IPS-15b (cell line): ENCODE results near the gene TTLL10.

Experiments
- H3K27me3 ChIP-seq: one replicate; pipeline ENCODE4 v1.6.1; 2013; ENCODE audit warnings: low read length; ENCODE audit not compliant: control insufficient read depth, insufficient read depth
- H3K36me3 ChIP-seq: one replicate; pipeline ENCODE4 v1.6.1; 2013; ENCODE audit warnings: low read length; ENCODE audit not compliant: control insufficient read depth, insufficient read depth
- H3K4me1 ChIP-seq: one replicate; pipeline ENCODE4 v1.6.1; 2013; ENCODE audit warnings: mild to moderate bottlenecking, low read length; ENCODE audit not compliant: control insufficient read depth, insufficient read depth
- H3K4me3 ChIP-seq: one replicate; pipeline ENCODE4 v1.5.1; 2013; ENCODE audit warnings: low read depth, low read length
- H3K9ac ChIP-seq: one replicate; pipeline ENCODE4 v1.6.1; 2013; ENCODE audit warnings: low read depth, mild to moderate bottlenecking, low read length
- H3K9me3 ChIP-seq: one replicate; pipeline ENCODE4 v1.6.1; 2013; ENCODE audit warnings: mild to moderate bottlenecking, low read length; ENCODE audit not compliant: control insufficient read depth, insufficient read depth

The TTLL10 gene

GRCh38 chr1:1173793-1174415, at the start of gene TTLL10:
TSS of gene TTLL10 (plus strand) at chr1:1173880. CDS start at chr1:1179216, 5,336 bp downstream.
- no peak within 1 kb of the TSS for H3K4me3 ChIP-seq
- no peaks in the 10 kb centered on the region for H3K36me3 ChIP-seq
- H3K9ac ChIP-seq: no peak within 1 kb of the TSS
- H3K4me1 ChIP-seq: peaks cover 3% of the 10 kb centered on the region
- H3K9me3 ChIP-seq: no peaks in the 10 kb centered on the region
- no peaks in the 10 kb centered on the region for H3K27me3 ChIP-seq

GRCh38 chr1:1124508-1124785, 49.2 kb upstream of the TTLL10 start:
- H3K9me3 ChIP-seq: no peaks in the 10 kb centered on the region
- H3K4me3 ChIP-seq: no peak overlapping the region
- H3K27me3 ChIP-seq: no peaks in the 10 kb centered on the region
- H3K4me1 ChIP-seq: no peaks in the 10 kb centered on the region
- H3K36me3 ChIP-seq: no peaks in the 10 kb centered on the region
- H3K9ac ChIP-seq: no peak overlapping the region

DNA sequence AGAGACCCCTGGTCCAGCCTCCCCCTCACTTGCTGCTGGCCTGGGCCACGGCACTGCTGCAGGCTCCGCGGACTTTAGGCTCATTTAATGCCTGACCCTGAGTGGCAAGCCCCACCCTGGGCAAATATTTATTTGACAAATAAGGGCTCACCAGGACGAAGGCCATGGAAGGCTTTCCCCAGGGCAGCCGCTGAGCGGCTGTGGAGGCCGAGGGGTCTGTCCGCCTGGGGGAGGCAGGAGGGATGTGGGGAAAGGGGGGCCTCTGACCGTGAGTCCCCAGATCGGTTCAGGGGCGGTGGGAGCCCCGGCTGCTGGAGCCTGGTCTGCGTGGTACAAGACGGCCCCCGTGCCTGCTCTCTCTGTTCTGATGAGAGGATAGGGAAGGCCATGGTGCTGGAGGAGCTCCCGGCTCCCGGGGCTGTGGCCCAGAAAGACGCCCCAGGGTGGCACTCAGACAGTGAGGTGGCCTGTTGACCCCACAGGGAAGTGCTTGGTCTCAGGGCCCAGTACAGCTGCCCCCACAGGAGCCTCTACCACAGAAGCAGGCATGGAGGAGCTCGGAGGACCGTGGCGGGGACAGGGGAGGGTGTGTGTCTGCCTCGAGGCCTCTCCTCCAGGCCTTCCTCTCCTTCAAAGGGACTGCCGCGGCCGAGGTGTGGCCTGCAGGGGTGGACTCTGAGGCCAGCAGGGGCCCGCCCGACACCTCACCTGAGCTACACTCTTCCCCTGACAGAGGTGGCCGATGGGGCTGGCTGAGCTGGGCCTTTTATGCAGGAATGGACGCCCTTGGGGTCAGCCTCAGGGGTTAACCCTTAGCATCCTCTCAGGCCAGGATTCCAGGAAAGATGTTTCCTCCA, 48.7 kb upstream of the TTLL10 start:
- Histone ChIP-seq H3K4me3 (no peak overlapping the region), H3K9ac (no peak overlapping the region), H3K4me1 (no peaks in the 10 kb centered on the region), H3K27me3 (no peaks in the 10 kb centered on the region), H3K36me3 (no peaks in the 10 kb centered on the region), H3K9me3 (no peaks in the 10 kb centered on the region)

DNA sequence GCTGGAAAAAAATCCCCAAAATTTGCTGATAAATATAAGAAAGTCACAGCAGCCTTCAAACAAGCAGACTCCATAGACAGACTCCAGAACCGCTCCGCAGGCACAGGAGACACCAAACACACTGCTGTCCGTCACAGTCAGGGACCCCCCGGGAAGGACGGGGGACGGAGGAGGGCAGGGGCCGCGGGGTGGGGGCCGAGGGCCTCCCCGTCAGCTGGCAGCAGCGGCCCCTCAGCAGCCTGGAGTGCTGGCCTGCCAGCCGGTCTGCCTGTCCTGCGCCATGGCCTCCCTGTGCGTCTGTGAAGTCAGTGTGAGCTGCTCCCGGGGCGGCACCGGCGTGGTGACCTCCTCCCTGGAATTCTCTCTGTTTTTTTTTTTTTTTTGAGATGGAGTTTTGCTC, 47.7 kb upstream of the TTLL10 start:
- H3K4me1 ChIP-seq: no peaks in the 10 kb centered on the region
- H3K9me3 ChIP-seq: no peaks in the 10 kb centered on the region
- H3K9ac ChIP-seq: no peak overlapping the region
- no peaks in the 10 kb centered on the region for H3K27me3 ChIP-seq
- H3K36me3 ChIP-seq: no peaks in the 10 kb centered on the region
- no peak overlapping the region for H3K4me3 ChIP-seq

- Histone ChIP-seq H3K36me3 (no peaks in the 10 kb centered on the region), H3K9me3 (no peaks in the 10 kb centered on the region), H3K4me1 (no peaks in the 10 kb centered on the region), H3K4me3 (no peak overlapping the region), H3K9ac (no peak overlapping the region), H3K27me3 (no peaks in the 10 kb centered on the region)
These were observed 45.9 kb upstream of the TTLL10 start for GRCh38 chr1:1127551-1128451.

- H3K4me3 ChIP-seq: no peak overlapping the region
These were observed 45.1 kb upstream of the TTLL10 start for GRCh38 chr1:1128454-1129139.

GRCh38 chr1:1129381-1129821, 44.3 kb upstream of the TTLL10 start:
- H3K4me1 ChIP-seq: no peaks in the 10 kb centered on the region
- no peaks in the 10 kb centered on the region for H3K27me3 ChIP-seq
- no peak overlapping the region for H3K9ac ChIP-seq
- no peak overlapping the region for H3K4me3 ChIP-seq
- H3K36me3 ChIP-seq: no peaks in the 10 kb centered on the region
- H3K9me3 ChIP-seq: no peaks in the 10 kb centered on the region

More at GRCh38 chr1:1128454-1129139, 45.1 kb upstream of the TTLL10 start:
- H3K27me3 ChIP-seq: no peaks in the 10 kb centered on the region
- no peaks in the 10 kb centered on the region for H3K36me3 ChIP-seq
- H3K9me3 ChIP-seq: no peaks in the 10 kb centered on the region
- H3K4me1 ChIP-seq: no peaks in the 10 kb centered on the region
- H3K9ac ChIP-seq: no peak overlapping the region

GRCh38 chr1:1130206-1131120, 43.2 kb upstream of the TTLL10 start:
- Histone ChIP-seq H3K9me3 (no peaks in the 10 kb centered on the region), H3K27me3 (no peaks in the 10 kb centered on the region), H3K4me3 (no peak overlapping the region), H3K9ac (no peak overlapping the region), H3K4me1 (no peaks in the 10 kb centered on the region), H3K36me3 (no peaks in the 10 kb centered on the region)

- Histone ChIP-seq H3K36me3 (no peaks in the 10 kb centered on the region), H3K27me3 (no peaks in the 10 kb centered on the region), H3K9me3 (no peaks in the 10 kb centered on the region), H3K4me3 (no peak overlapping the region), H3K9ac (no peak overlapping the region), H3K4me1 (no peaks in the 10 kb centered on the region)
These were observed 41.4 kb upstream of the TTLL10 start for GRCh38 chr1:1132042-1132950.
